Measurements from ENCODE around the gene GPR153. TPM values are rescaled to one million over a fixed set of nuclear protein-coding genes. Genes with fewer than 3 reads are reported as not detected.

GPR153 gene
- total and polyA plus RNA-seq, 2 of the 8 experiments (the other 6 are each of a cell fraction or from before 2014, with no cell fraction given) = 5.7 to 8.1 TPM

DNA sequence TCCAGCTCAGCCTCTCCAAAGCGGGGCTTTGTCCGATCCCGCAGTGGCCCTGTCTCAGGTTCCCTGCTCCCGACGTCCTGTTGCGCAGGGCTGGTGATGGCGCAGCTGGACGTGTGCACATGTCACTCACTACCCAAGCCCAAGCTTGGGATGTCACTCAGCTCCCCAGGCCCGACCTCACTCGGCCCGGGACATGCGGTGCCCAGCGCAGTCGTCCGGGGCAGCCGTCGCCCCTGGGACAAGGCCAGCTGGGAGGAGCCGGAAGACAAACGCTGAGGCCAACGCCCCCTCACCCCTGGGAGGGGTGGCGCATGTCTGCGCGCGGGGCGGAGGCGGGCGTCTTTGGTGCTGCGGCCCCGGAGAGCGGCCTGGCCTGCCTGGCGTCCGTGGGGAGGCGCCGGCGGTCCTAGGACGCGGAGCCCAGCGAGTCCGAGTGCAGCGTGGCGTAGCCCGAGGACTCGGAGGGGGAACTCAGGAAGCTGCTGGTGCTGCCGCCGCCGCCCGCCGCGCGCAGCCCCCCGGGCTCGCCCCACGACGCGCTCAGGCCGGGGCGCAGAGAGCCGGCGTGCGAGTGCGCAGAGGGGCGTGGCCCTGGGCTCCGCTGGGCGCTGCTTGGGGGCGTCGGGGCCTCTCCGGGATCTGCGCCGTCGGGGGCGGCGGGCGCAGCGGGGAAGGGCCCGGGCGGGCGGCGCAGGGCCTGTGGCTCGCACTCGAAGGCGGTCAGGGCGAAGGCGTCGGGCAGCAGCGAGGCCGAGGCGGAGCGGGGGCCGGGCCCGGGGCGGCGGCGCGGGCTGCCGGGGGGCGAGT lies 11.8 kb downstream of the GPR153 start (continued):
- no peak for TF ChIP-seq CTBP2 (IDR thresholded peaks at IDR 0.05; ENCODE audit: borderline replicate concordance, insufficient read depth, insufficient read length, low read length)
- peak; percentile 19 for TF ChIP-seq EZH2 (IDR thresholded peaks at IDR 0.05; ENCODE audit: low read depth, low read length, severe bottlenecking)
- TF ChIP-seq ATF3 (IDR thresholded peaks at IDR 0.05; ENCODE audit: insufficient read depth, low read depth, low read length) = no peak
- TF ChIP-seq RNF2 (IDR thresholded peaks at IDR 0.05; ENCODE audit: borderline replicate concordance, low read depth, low read length, missing control alignments, poor library complexity, severe bottlenecking) = no peak
- 0 out of 2 replicates have a peak, but pooled peaks have one; percentile 13 for TF ChIP-seq E2F6 (IDR thresholded peaks at IDR 0.05)

Data from H1 (cell line).